Measurements from ENCODE around the gene OMD. TPM values are rescaled to one million over a fixed set of nuclear protein-coding genes. Genes with fewer than 3 reads are reported as not detected.

Gene OMD
- total RNA-seq, 1 experiment from 2014 or later = not detected

- no peak overlapping the region for H3K27ac Mint-ChIP-seq (ENCODE audit: unreplicated experiment)
- TF ChIP-seq CTCF (IDR thresholded peaks at IDR 0.05; ENCODE audit: insufficient read depth in 1 of 2, low read depth in 1 of 2, low read length in 1 of 2, severe bottlenecking in 1 of 2, unreplicated experiment in 1 of 2) = no peak
These were observed 20.6 kb upstream of the OMD start for GRCh38 chr9:92444841-92445240.

GRCh38 chr9:92440751-92441046, 16.4 kb upstream of the OMD start:
- Histone ChIP-seq H3K9me3 (no peaks in the 10 kb centered on the region), H3K27me3 (replicated peaks; ENCODE audit: control insufficient read depth, insufficient read depth, low read length) (no peaks in the 10 kb centered on the region), H3K4me3 (ENCODE audit: low read depth, low read length) (no peak overlapping the region), H3K4me1 (no peaks in the 10 kb centered on the region; the same call in 1 of the 2 replicates), H3K36me3 (ENCODE audit: control insufficient read depth, insufficient read depth, low read length) (no peaks in the 10 kb centered on the region)
- H3K9me3 Mint-ChIP-seq (ENCODE audit: unreplicated experiment) = no peaks in the 10 kb centered on the region
- BruUV-seq (replicated peaks) = no TSS peak
- ChIA-PET POLR2A (no interaction called here), CTCF (no interaction called here)
- no peak overlapping the region for H3K27ac Mint-ChIP-seq (ENCODE audit: unreplicated experiment)
- no peaks in the 10 kb centered on the region for H3K4me1 Mint-ChIP-seq (ENCODE audit: low read depth, unreplicated experiment)
- intact Hi-C loops (cut with micrococcal nuclease; ENCODE audit: unreplicated experiment) = no loop called here
- H3K36me3 Mint-ChIP-seq (ENCODE audit: insufficient read depth, unreplicated experiment) = no peaks in the 10 kb centered on the region
- H3K4me3 Mint-ChIP-seq (ENCODE audit: unreplicated experiment) = no peak overlapping the region
- no peak for DNase-seq
- TF ChIP-seq CTCF (IDR thresholded peaks at IDR 0.05; ENCODE audit: insufficient read depth in 1 of 2, low read depth in 1 of 2, low read length in 1 of 2, severe bottlenecking in 1 of 2, unreplicated experiment in 1 of 2) = no peak
- no peaks in the 10 kb centered on the region for H3K27me3 Mint-ChIP-seq (ENCODE audit: insufficient read depth, unreplicated experiment)

More at GRCh38 chr9:92444841-92445240, 20.6 kb upstream of the OMD start:
- peaks cover 7% of the 10 kb centered on the region for H3K36me3 Mint-ChIP-seq (ENCODE audit: insufficient read depth, unreplicated experiment)
- H3K4me3 Mint-ChIP-seq (ENCODE audit: unreplicated experiment) = no peak overlapping the region
- H3K27me3 ChIP-seq (replicated peaks; ENCODE audit: control insufficient read depth, insufficient read depth, low read length) = no peaks in the 10 kb centered on the region
- H3K9me3 Mint-ChIP-seq (ENCODE audit: unreplicated experiment) = no peaks in the 10 kb centered on the region
- H3K36me3 ChIP-seq (ENCODE audit: control insufficient read depth, insufficient read depth, low read length) = no peaks in the 10 kb centered on the region
- H3K4me3 ChIP-seq (ENCODE audit: low read depth, low read length) = no peak overlapping the region
- DNase-seq = no peak
- no TSS peak for BruUV-seq (replicated peaks)
- H3K27me3 Mint-ChIP-seq (ENCODE audit: insufficient read depth, unreplicated experiment) = no peaks in the 10 kb centered on the region
- POLR2A ChIA-PET = no interaction called here
- intact Hi-C loops (cut with micrococcal nuclease; ENCODE audit: unreplicated experiment) = no loop called here
- CTCF ChIA-PET = no interaction called here
- H3K4me1 Mint-ChIP-seq (ENCODE audit: low read depth, unreplicated experiment) = no peaks in the 10 kb centered on the region
- no peaks in the 10 kb centered on the region for H3K4me1 ChIP-seq
- no peaks in the 10 kb centered on the region for H3K9me3 ChIP-seq

GRCh38 chr9:92439921-92440750, 15.9 kb upstream of the OMD start:
- Histone ChIP-seq H3K9me3 (no peaks in the 10 kb centered on the region), H3K27me3 (replicated peaks; ENCODE audit: control insufficient read depth, insufficient read depth, low read length) (no peaks in the 10 kb centered on the region), H3K4me3 (ENCODE audit: low read depth, low read length) (no peak overlapping the region), H3K4me1 (no peaks in the 10 kb centered on the region; the same call in 1 of the 2 replicates), H3K36me3 (ENCODE audit: control insufficient read depth, insufficient read depth, low read length) (no peaks in the 10 kb centered on the region)
- intact Hi-C loops (cut with micrococcal nuclease; ENCODE audit: unreplicated experiment) = no loop called here
- Mint-ChIP-seq H3K36me3 (ENCODE audit: insufficient read depth, unreplicated experiment) (no peaks in the 10 kb centered on the region), H3K4me3 (ENCODE audit: unreplicated experiment) (no peak overlapping the region), H3K4me1 (ENCODE audit: low read depth, unreplicated experiment) (no peaks in the 10 kb centered on the region), H3K27me3 (ENCODE audit: insufficient read depth, unreplicated experiment) (no peaks in the 10 kb centered on the region), H3K9me3 (ENCODE audit: unreplicated experiment) (no peaks in the 10 kb centered on the region), H3K27ac (ENCODE audit: unreplicated experiment) (no peak overlapping the region)
- POLR2A ChIA-PET = no interaction called here
- CTCF ChIA-PET = interaction anchor here (1.3 kb wide), 1 partner anchor 112 kb away, joined by 5 read pairs; no protein-coding TSS in a partner anchor
- DNase-seq = no peak
- TF ChIP-seq CTCF (IDR thresholded peaks at IDR 0.05; ENCODE audit: insufficient read depth in 1 of 2, low read depth in 1 of 2, low read length in 1 of 2, severe bottlenecking in 1 of 2, unreplicated experiment in 1 of 2) = no peak
- no TSS peak for BruUV-seq (replicated peaks)
